ENCODE data around the gene UBL4A.
A peak's percentile ranks its signal among the peaks of the same experiment; 100 is the strongest.

The UBL4A gene

GRCh38 chrX:154460326-154460725, 26.1 kb downstream of the UBL4A start:
- DNase-seq (ENCODE audit: low spot score) = no peak

GRCh38 chrX:154459832-154460231, 26.6 kb downstream of the UBL4A start:
- no peak for DNase-seq (ENCODE audit: low spot score)

GRCh38 chrX:154458954-154459778, 27.2 kb downstream of the UBL4A start:
- peak; percentile 59 for DNase-seq (ENCODE audit: low spot score)

- DNase-seq (ENCODE audit: low spot score) = peak; percentile 80
Measured at GRCh38 chrX:154458116-154458953, 28.1 kb downstream of the UBL4A start, which contains the start of gene PLXNA3. PLXNA3 (plus strand) TSS chrX:154458281; CDS start chrX:154460184, 1,903 bp downstream.

GRCh38 chrX:154457491-154458115, 28.8 kb downstream of the UBL4A start:
- DNase-seq (ENCODE audit: low spot score) = peak; percentile 78

- no peak for DNase-seq (ENCODE audit: low spot score)
Measured at GRCh38 chrX:154452823-154453222, 33.6 kb downstream of the UBL4A start.

GRCh38 chrX:154450312-154450711, 36.1 kb downstream of the UBL4A start:
- no peak for DNase-seq (ENCODE audit: low spot score)

GRCh38 chrX:154449618-154450017, 36.8 kb downstream of the UBL4A start:
- no peak for DNase-seq (ENCODE audit: low spot score)

- DNase-seq (ENCODE audit: low spot score) = no peak
Measured at GRCh38 chrX:154448484-154448883, 37.9 kb downstream of the UBL4A start.

- no peak for DNase-seq (ENCODE audit: low spot score)
Measured at GRCh38 chrX:154446430-154446829, 40.0 kb downstream of the UBL4A start.

- no peak for DNase-seq (ENCODE audit: low spot score)
Measured at GRCh38 chrX:154445776-154446175, 40.6 kb downstream of the UBL4A start.

- DNase-seq (ENCODE audit: low spot score) = peak; percentile 40
Measured at GRCh38 chrX:154444755-154445246, 41.6 kb downstream of the UBL4A start.

GRCh38 chrX:154443992-154444754, 42.2 kb downstream of the UBL4A start, which contains the start of gene FAM50A:
FAM50A (plus strand) TSS chrX:154444141; CDS start chrX:154444236, 95 bp downstream.
- peak; percentile 91 for DNase-seq (ENCODE audit: low spot score)

- peak; percentile 42 for DNase-seq (ENCODE audit: low spot score)
Measured at GRCh38 chrX:154443479-154443910, 42.9 kb downstream of the UBL4A start.

GRCh38 chrX:154441984-154442707, 44.3 kb downstream of the UBL4A start:
- DNase-seq (ENCODE audit: low spot score) = no peak

- DNase-seq (ENCODE audit: low spot score) = no peak
Measured at GRCh38 chrX:154441564-154441963, 44.9 kb downstream of the UBL4A start.

GRCh38 chrX:154440623-154441357, 45.6 kb downstream of the UBL4A start:
- no peak for DNase-seq (ENCODE audit: low spot score)

- no peak for DNase-seq (ENCODE audit: low spot score)
Measured at GRCh38 chrX:154439841-154440240, 46.6 kb downstream of the UBL4A start.

GRCh38 chrX:154437971-154438893, 48.2 kb downstream of the UBL4A start:
- no peak for DNase-seq (ENCODE audit: low spot score)
